CD4-positive, alpha-beta T cell treated with Interleukin-1 beta for 1 hour (primary cell): ENCODE data around the gene NREP.

Source experiments
- DNase-seq, 2 donors: peaks; one replicate each; pipeline ENCODE4 v3.0.0-alpha.2; 2020 to 2022

The NREP gene

GRCh38 chr5:111764019-111764418 is 7.0 kb upstream of the NREP start:
- DNase-seq, result no peak

DNA sequence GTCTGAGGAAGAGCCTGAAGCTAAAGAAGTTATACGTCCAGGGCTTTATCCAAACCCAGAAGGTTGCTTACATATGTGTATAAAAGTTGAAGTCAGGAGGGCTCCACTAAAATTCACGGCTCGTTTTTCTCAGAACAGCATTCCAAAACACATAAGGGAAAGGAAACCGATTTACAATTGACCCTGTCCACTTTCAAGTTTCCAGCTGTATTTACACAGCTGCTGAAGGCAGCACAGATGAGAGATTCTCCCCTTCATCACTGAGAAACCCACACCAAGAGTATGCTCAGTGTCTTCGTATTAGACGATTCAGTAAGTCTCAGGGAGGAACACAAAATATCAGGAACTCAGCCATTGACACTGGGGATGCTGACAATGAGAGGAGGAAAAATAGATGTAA is 5.9 kb upstream of the NREP start:
- no peak for DNase-seq

DNA sequence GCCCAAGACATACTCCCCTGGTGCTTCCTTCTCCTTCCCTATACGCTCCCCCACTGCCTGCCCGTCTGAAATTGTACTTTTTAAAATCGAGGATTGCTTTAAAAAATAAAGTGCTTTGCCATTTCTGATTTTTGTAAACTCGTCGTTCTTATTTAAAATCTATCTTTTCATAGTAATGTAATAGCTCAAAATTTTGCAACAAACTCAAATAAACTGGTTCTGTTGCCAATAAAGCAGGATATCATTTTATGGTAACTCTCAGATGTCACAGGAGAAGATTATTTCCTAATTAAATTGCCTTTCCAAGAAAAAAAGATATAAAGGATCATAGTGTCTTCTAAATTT is 1.3 kb upstream of the NREP start:
- no peak for DNase-seq

- DNase-seq, result peak; percentile 70 to 85
Observed at GRCh38 chr5:111757355-111758283, 625 bp upstream of the NREP start.

DNA sequence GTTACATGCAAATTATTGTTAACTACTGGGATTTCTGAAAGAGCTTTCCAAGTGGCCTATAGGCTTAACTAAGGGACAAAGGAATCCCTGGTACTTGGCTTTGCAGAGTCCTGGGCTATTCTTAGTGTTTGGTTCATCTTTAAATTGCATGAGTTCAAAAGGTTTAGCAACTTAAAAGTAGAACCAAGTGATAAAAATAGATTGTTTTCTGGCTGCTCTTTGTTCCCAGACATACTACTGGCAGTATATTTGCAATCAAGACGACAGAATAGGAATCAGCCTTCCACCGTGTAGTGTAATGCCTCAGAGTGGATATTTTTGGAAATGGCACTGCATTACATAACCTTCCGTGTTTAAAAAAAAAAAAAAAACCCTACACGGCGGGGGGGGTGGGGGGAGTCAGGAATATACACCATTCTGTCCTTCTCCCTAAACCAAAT is 1.0 kb downstream of the NREP start:
- no peak for DNase-seq

DNA sequence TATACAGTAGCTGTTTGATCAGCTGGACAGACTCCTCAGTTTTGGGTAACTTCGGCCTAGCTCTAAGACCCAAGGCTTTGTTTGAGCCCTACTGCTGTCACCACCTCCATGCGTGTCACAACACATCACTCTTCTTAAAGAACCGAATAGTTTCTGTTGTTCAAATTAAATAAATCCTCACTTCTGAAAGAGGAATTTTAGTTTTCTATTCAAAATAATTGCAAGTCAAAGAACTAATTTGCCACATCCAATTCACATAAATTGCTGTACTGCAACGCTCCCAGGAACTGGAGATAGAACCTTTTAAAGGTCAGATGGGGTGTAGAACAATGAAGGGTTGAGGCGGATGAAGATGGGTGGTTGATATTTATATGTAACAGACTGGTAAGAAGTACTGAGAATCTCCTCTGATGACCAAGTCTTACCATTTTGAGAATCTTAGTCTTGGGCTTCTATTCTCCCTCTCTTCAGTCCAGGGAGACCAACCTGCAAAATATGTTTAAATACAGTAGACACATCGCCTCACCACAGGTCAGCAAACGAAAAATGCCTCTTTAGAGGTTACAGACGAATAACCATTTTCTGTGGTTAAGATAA is 1.6 kb downstream of the NREP start:
- no peak for DNase-seq

DNA sequence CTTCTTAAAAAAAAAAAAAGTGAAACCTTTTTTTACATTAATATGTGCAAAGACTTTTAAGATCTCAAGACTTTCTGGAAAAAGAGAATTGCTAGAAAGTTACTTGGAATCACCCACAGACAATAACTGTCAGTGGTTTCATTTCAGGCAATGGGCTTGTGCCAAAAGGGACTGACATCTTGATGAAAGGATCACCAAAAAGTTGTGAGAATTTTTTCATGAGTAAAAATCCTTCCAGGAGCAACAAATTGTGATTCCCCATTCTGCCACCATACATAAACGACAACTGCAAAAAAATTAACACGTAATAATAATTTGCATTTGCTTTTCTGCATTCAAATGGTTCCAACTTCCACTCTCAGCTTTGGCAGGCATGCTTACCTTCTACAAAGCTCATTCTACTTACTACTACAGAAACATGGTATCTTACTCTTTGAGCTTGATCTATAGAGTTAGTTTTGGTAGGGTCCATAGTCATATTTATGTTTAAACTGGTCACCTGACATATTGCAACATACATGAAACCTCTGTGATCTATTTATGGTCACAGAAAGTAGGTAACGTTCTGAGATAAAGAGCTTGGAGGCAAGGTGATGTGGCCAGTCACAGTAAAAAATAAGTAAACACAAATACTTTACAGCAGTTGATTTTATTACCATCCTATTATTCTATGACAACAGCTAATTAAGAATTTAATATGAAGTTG is 3.0 kb downstream of the NREP start:
- DNase-seq, result no peak

DNA sequence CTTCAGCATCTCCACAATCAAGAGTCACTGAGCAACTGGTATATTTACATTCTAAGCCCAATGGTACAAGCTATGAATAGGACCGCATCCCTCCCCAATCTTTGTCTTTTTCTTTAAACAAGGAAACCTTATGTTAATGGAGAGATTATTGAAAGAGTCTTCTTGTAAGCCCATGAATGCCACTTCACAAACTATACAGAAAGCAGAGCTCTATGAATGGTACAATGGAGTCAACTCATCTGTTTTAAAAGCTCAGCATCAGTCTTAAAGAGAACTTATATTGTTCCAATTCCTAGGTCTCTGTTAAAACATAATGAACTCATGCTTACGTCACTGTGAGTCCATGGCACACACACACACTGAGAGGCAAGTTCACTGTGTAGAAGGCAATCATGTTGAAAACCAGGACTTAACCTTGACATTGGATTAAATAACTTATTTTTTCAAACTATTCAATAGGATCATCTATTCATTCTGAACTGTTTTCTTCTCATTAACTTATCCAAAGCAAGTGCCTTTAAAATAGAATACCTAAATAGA is 4.5 kb downstream of the NREP start:
- no peak for DNase-seq

DNA sequence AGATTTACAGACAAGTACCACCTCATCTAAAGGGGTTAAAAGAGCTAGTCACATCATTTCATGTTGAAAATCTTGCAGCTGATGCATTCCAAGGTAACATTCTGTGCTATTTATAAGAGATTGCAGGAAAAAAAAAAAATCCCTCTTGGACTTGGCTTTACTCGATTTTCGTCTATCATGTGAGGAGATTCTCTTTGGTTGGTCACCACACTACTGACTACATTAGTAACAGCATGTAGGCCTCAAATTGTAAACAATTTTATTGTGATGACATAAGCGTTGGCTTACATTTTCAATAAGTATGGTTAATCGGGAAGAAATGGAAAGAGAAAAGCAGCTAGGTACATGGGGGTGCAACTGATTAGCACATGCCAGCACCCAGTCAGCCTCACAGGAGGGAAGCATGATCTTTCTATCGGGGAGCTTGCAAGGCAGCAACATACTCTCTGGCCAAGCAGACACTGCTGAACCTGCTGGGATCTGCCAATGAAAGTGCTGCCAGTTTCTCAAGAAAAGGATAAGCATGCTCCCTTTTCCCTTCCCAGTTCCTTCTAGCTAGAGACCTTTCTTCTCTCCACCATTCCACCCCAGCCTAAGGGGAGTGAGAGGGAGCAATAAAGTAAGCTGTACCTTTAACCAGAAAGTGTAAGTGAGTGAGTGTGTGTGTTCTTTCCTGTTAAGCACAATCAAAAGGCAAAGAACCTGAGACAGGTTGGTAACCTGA is 7.5 kb downstream of the NREP start:
- DNase-seq, result no peak

GRCh38 chr5:111748304-111748763 is 8.7 kb downstream of the NREP start:
- no peak for DNase-seq

GRCh38 chr5:111747337-111747736 is 9.7 kb downstream of the NREP start:
- DNase-seq, result no peak

DNA sequence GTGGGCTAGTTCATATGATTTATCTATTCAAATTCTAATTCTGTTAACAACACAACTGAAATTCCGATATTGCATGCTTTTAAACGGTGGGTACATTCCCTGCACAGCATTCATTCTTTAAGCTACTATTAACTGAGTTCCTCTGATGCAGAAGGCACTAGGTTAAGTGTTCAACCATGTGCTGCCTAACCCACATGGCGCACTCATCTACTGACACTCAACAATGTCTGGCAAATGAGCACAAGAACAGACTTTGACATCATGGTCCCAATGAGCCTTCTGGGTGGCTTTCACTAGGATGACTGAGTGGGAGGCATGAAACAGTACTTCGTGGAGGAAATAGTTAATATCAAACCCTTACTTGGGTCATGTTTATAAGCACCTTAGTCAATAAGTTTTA is 10.2 kb downstream of the NREP start:
- DNase-seq, result no peak

DNA sequence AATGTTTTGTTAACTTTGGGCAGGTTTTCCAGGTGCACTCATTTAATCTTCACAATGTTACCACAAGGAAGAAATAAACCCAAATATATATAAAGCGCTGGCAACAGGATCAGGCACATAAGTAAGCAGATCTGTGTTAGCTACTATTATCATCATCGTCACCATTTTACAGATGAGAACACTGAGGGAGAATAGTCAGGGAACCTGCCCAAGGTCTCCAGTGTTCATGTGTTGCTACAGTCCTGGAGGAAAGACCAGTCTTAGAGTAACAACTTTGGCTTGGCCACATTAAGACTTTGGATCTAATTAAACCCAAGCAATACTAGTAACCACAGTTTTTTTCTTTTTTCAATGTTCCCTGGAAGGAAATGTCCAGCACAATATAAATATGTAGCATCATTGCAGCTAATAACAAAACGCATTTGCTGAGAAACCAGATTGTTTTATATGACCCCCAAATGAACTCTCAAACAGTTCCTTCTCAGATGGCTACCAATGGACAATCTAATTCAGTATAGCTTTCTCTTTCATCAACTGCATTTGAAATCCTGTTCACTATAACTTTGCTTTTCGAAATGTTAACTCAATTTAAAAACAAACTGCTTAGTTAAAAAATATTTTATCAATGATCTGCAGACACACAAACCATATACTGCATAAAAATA is 11.8 kb downstream of the NREP start:
- no peak for DNase-seq

- no peak for DNase-seq
Observed at GRCh38 chr5:111744455-111744854, 12.5 kb downstream of the NREP start.

DNA sequence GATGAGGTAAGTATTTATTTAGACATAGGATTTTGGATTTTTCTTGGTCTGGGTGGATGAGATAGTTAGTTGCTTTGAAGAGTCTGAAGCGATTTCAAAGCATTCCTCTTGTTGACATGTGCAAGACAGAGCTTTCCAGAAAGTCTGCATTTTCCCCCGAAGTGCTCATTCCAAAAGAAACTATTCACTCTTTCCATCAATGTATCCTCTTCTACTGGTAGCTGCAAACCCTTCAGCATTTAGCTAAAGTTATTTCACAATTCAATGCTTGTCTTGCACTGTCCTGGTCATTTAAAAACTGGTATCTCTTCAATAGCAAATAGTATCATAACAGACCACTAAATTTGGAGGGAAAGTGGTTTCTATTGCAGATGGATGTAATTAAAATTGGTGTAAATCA is 13.0 kb downstream of the NREP start:
- DNase-seq, result no peak

GRCh38 chr5:111743512-111743911 is 13.5 kb downstream of the NREP start:
- no peak for DNase-seq

- no peak for DNase-seq
Observed at GRCh38 chr5:111742177-111742994, 14.6 kb downstream of the NREP start.

GRCh38 chr5:111741278-111741677 is 15.7 kb downstream of the NREP start:
- DNase-seq, result no peak

DNA sequence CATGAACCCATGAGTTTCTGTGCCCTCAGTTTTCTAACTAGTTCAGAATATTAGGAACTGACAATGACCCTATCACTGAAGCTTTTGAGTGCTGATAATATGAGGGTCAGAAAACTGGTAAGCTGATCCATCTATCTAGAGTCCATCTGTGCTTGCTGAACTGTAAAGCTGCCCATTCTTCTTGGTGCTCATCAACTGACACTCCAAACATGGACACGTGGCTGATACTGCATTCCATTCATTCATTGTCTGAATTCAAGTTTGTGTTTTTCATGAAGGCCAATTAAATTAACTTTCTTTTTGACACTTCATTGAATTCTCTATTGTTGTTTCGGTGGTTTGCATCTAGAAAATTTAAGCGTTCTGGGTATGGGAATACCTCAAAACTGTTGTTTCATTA is 17.6 kb downstream of the NREP start:
- no peak for DNase-seq

GRCh38 chr5:111738118-111738517 is 18.9 kb downstream of the NREP start:
- DNase-seq, result no peak

- DNase-seq, result no peak
Observed at GRCh38 chr5:111737716-111738115, 19.3 kb downstream of the NREP start.
